Right lobe of liver (tissue), 6 donors: Measurements from ENCODE around the gene HSD17B3. TPM values are rescaled to one million over a fixed set of nuclear protein-coding genes. Genes with fewer than 3 reads are reported as not detected.

ENCODE experiments used
- ATAC-seq, 4 donors: fragments of 200-7000 bp; cut with Tn5 transposase; one replicate each; pipeline ENCODE4 v1.9.1; 2020; ENCODE audit warnings: mild to moderate bottlenecking in 4 of 4, moderate library complexity in 4 of 4
- DNase-seq, 3 donors: peaks; one replicate each; pipeline ENCODE4 v3.0.0-alpha.2; 2020
- H3K27ac ChIP-seq, 3 donors: fragments of 200-600 bp; one replicate each; pipeline ENCODE4 v1.8.0; 2022
- H3K27me3 ChIP-seq, 2 donors: fragments of 200-600 bp; one replicate each; pipeline ENCODE4 v1.8.0; 2022
- H3K36me3 ChIP-seq, 4 donors: fragments of 200-600 bp; sonication (generic) in 1 of 4; one replicate each; pipeline versions ENCODE4 v1.5.1 to v1.8.0; 2017 to 2022; ENCODE audit warnings: control low read depth in 1 of 4
- H3K4me1 ChIP-seq, 4 donors: fragments of 200-600 bp; sonication (generic) in 1 of 4; one replicate each; pipeline versions ENCODE4 v1.5.1 to v1.8.0; 2017 to 2022; ENCODE audit warnings: control low read depth in 1 of 4
- H3K4me3 ChIP-seq, 3 donors: fragments of 200-600 bp; one replicate each; pipeline ENCODE4 v1.8.0; 2022
- H3K9me3 ChIP-seq, 4 donors: fragments of 200-600 bp; sonication (generic) in 1 of 4; one replicate each; pipeline versions ENCODE4 v1.5.1 to v1.8.0; 2017 to 2022; ENCODE audit warnings: control low read depth in 1 of 4
- POLR2A ChIP-seq: fragments of 450-650 bp; IDR thresholded peaks from one replicate; pipeline ENCODE4 v1.6.1; 2017; ENCODE audit warnings: antibody characterized with exemption, mild to moderate bottlenecking
- WGBS: methylation state at CpG from one replicate; pipeline ENCODE4 v1.1.6; 2018; ENCODE audit warnings: low coverage, low lambda C conversion rate; ENCODE audit not compliant: insufficient coverage; ENCODE audit errors: missing lambda C conversion rate; 5-methylcytosine and 5-hydroxymethylcytosine counted together
- intact Hi-C, 2 donors: fragments of 100-400 bp; cut with DNase I; formaldehyde crosslinking; loops; one replicate each; pipeline versions ENCODE4 v1.11.2 to v1.14.1; 2022
- long read RNA-seq: library from polyadenylated mRNA; unstranded; transcript quantifications from one replicate; pipeline ENCODE4 v2.0.0, GENCODE V29; 2019
- total RNA-seq, 6 experiments: library from RNA; depleted of rRNA in 2 of 6; stranded (reverse); fragments of >200 nt in 2 of 6; fragmentation: NEBNext Ultra II Directional in 3 of 6; extraction: Animal tissue kit (Norgen Biotek cat#: 25700) in 3 of 6; gene quantifications; one replicate each; pipeline versions ENCODE4 v1.1.0 to v1.2.4, GENCODE V29; 2016 to 2023
- TF ChIP-seq, protein P1 (sequence below), 4 donors: fragments of 200-600 bp in 3 of 4; fragments of 450-650 bp in 1 of 4; IDR thresholded peaks; one replicate each; pipeline versions ENCODE4 v1.5.1 to v1.8.0; 2016 to 2022; ENCODE audit warnings: antibody characterized with exemption in 4 of 4, mild to moderate bottlenecking in 2 of 4
- donor health status: DM: no; HTN: yes; CAD: no.
- donor health status: DM: no; HTN: no; CAD: no.
- donor health status: DM: no; HTN: no; CAD: no.
- donor health status: DM: no; HTN: yes; CAD: no.
- donor health status: DM: no; HTN: yes; CAD: no.

The HSD17B3 gene
- 1 to 10 TPM in 4 of 6 experiments, not detected in 2; 1.8 to 4.4 (median 3.1) TPM for total RNA-seq
- long read RNA-seq = 0 reads

DNA sequence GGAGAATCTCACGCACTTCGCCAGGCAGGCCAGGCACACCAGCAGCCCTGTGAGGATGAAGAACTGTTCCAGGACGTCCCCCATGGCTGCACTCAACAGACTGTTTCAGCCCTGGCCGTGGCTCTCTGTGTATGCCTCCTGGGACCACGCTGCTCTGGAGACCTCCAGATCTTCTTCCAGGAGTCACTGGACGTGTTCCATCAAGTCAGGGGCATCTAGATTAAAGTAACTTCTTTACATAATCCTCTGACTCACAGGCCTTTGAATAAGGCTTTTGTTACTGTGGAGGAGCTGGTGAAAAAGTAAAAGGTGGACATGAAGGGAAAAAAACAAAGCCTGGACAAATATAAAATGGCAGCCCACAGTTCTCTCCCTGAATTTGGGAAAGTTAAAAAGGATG, at the start of gene HSD17B3:
HSD17B3 (minus strand) TSS at position 156 of the 400 bp plus-strand sequence; CDS start at position 84, 72 bp downstream.
- Histone ChIP-seq H3K9me3 (no peaks in the 10 kb centered on the region), H3K4me1 (no peaks in the 10 kb centered on the region), H3K36me3 (no peaks in the 10 kb centered on the region), H3K27ac (no peak within 1 kb of the TSS), H3K27me3 (no peaks in the 10 kb centered on the region), H3K4me3 (no peak within 1 kb of the TSS)
- no peak for DNase-seq
- 65% methylated on average over 3 of the region's 6 CpGs for WGBS
- intact Hi-C loops = no loop called here
- TF ChIP-seq, protein P1, sequence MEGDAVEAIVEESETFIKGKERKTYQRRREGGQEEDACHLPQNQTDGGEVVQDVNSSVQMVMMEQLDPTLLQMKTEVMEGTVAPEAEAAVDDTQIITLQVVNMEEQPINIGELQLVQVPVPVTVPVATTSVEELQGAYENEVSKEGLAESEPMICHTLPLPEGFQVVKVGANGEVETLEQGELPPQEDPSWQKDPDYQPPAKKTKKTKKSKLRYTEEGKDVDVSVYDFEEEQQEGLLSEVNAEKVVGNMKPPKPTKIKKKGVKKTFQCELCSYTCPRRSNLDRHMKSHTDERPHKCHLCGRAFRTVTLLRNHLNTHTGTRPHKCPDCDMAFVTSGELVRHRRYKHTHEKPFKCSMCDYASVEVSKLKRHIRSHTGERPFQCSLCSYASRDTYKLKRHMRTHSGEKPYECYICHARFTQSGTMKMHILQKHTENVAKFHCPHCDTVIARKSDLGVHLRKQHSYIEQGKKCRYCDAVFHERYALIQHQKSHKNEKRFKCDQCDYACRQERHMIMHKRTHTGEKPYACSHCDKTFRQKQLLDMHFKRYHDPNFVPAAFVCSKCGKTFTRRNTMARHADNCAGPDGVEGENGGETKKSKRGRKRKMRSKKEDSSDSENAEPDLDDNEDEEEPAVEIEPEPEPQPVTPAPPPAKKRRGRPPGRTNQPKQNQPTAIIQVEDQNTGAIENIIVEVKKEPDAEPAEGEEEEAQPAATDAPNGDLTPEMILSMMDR (IDR thresholded peaks at IDR 0.05) = no peak
- no peak for TF ChIP-seq POLR2A
- ATAC-seq = no peak

DNA sequence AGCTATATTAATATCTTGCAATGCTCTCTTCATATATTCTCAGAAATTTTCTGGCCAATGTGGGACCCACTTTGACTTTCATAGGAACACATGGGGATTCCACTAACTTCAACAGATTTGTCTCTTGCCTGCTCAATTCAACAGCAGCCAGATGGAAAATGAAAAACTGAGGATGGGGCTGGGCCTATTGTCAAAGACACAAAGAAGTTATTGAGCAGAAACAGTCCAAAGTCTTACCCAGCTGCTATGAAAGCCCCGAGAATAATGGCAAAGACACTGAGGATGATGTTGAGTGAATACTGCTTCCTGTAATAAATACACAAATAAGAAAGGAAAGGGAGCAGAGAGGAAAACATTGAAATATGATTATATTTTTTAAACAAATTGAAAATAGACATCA, 48.9 kb upstream of the HSD17B3 start:
- H3K36me3 ChIP-seq = peaks cover 0 to 25% (median 6%) of the 10 kb centered on the region in 4 donors
- H3K4me1 ChIP-seq = no peaks in the 10 kb centered on the region
- H3K27me3 ChIP-seq = no peaks in the 10 kb centered on the region
- no peak overlapping the region for H3K27ac ChIP-seq
- no peaks in the 10 kb centered on the region for H3K9me3 ChIP-seq
- WGBS = 89% methylated on average over 1 of the region's 1 CpG
- intact Hi-C loops = no loop called here
- DNase-seq (no peak), ATAC-seq (no peak)
- TF ChIP-seq POLR2A = no peak
- TF ChIP-seq, protein P1 (IDR thresholded peaks at IDR 0.05) = no peak
- no peak overlapping the region for H3K4me3 ChIP-seq

DNA sequence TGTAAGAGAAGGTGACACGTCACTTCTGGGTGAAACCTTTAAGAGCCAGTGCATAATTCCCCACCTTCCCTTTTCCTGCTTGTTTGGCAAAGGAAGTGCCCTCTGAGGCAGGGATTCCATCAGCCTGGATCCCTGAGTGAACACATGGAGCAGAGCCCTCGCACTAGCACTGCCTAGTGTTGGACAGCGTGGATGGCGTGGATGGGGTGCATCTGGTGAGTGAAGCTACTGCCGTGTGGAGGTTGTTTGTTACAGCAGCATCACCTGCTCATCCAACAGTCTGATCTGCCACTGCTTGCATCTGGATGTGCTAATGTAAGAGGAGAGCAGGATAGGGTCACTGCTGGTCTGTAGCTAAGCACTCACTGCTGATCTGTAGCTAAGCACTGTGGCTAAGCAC, 46.3 kb upstream of the HSD17B3 start:
- TF ChIP-seq POLR2A = no peak
- TF ChIP-seq, protein P1 (IDR thresholded peaks at IDR 0.05) = no peak
- DNase-seq (no peak), ATAC-seq (no peak)
- no peak overlapping the region for H3K27ac ChIP-seq
- H3K4me1 ChIP-seq = peaks cover 0 to 11% (median 3%) of the 10 kb centered on the region in 4 donors
- no peaks in the 10 kb centered on the region for H3K9me3 ChIP-seq
- 100% methylated on average over 1 of the region's 5 CpGs for WGBS
- peaks cover 0 to 10% (median 3%) of the 10 kb centered on the region in 4 donors for H3K36me3 ChIP-seq
- no peaks in the 10 kb centered on the region for H3K27me3 ChIP-seq
- no peak overlapping the region for H3K4me3 ChIP-seq
- intact Hi-C loops = loop anchor here in 1 of 2 donors (5.0 kb wide), 1 partner anchor 34 kb away; the partner anchor contains the start of gene SLC35D2

DNA sequence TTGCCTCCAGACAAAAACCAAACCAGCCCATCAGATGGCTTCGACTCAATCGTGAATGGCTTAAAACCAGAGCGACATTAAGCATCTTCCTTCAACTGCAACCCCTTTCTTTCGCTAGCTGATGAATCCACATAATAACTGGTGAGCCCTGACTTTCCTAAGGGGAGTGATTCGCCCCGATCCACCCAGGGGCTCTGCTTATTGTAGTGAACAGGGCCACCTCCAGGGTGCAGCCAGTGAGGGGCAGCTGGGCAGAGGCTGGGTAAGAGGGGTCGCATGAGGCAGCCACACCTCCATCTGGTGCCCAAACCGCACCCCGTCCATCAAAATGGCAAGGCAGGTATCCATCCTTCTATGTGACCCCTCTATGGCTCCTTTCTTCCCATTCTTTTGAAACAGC, 43.6 kb upstream of the HSD17B3 start:
- Histone ChIP-seq H3K27me3 (no peaks in the 10 kb centered on the region), H3K4me1 (peaks cover 0 to 31% (median 10%) of the 10 kb centered on the region in 4 donors), H3K4me3 (no peak overlapping the region), H3K27ac (no peak overlapping the region), H3K36me3 (peaks cover 0 to 15% (median 0%) of the 10 kb centered on the region in 4 donors), H3K9me3 (no peaks in the 10 kb centered on the region)
- no peak for TF ChIP-seq POLR2A
- TF ChIP-seq, protein P1 (IDR thresholded peaks at IDR 0.05) = no peak
- 92% methylated on average over 8 of the region's 9 CpGs for WGBS
- no peak for DNase-seq
- ATAC-seq = no peak
- intact Hi-C loops = loop anchor here in 1 of 2 donors (5.0 kb wide), 1 partner anchor 37 kb away; the partner anchor contains the start of gene SLC35D2
